ENCODE measurements around the gene KHSRP. TPM values are rescaled to one million over a fixed set of nuclear protein-coding genes. Genes with fewer than 3 reads are reported as not detected.

Gene KHSRP, protein sequence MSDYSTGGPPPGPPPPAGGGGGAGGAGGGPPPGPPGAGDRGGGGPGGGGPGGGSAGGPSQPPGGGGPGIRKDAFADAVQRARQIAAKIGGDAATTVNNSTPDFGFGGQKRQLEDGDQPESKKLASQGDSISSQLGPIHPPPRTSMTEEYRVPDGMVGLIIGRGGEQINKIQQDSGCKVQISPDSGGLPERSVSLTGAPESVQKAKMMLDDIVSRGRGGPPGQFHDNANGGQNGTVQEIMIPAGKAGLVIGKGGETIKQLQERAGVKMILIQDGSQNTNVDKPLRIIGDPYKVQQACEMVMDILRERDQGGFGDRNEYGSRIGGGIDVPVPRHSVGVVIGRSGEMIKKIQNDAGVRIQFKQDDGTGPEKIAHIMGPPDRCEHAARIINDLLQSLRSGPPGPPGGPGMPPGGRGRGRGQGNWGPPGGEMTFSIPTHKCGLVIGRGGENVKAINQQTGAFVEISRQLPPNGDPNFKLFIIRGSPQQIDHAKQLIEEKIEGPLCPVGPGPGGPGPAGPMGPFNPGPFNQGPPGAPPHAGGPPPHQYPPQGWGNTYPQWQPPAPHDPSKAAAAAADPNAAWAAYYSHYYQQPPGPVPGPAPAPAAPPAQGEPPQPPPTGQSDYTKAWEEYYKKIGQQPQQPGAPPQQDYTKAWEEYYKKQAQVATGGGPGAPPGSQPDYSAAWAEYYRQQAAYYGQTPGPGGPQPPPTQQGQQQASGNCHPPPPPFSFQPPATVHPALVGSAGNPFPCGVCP
- 1.5 and 1.7 TPM in 2 replicates for polyA plus RNA-seq

GRCh38 chr19:6424195-6424938 lies at the start of gene KHSRP:
TSS of gene KHSRP (minus strand) at chr19:6424811. CDS start at chr19:6424701, 110 bp downstream.

DNA sequence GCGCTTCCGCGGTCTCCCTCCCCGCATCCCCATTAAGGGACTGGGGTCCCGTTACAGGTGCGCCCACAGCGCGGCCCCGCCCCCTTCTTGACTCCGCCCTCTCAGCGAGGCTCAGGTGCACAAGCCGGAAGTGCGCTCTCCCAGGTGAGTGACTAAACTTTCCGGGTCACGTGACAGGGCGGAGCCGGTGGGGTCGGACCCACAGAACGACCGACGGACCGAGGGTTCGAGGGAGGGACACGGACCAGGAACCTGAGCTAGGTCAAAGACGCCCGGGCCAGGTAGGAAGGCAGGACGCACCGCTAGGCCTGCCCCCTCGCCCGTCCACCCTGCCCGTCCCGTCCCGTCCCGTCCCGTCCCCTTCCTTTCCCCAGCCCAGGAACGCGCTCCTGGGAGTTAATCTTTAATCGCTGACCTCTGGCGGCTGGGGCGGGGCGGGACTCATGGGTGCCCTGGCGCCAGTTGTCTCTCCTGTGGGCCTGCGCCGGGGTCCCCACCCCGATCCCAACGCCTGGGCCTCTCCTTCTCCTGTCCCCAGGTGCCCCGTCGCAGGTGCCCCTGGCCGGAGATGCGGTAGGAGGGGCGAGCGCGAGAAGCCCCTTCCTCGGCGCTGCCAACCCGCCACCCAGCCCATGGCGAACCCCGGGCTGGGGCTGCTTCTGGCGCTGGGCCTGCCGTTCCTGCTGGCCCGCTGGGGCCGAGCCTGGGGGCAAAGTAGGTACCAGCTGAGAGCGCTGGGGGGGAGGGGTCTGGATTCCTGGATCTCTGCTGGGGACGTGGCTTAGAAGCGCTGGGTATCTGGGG lies 39.7 kb upstream of the KHSRP start, which contains the start of gene CRB3:
CRB3 (plus strand) TSS at position 202 of the 804 bp plus-strand sequence; CDS start at position 633, 431 bp downstream.

GRCh38 chr19:6459262-6460098 lies 34.9 kb upstream of the KHSRP start, which contains the start of gene SLC25A23:
TSS of gene SLC25A23 (minus strand) at chr19:6459792. CDS start at chr19:6459628, 164 bp downstream.

GRCh38 chr19:6433663-6434062 lies 9.1 kb upstream of the KHSRP start, which contains the start of gene SLC25A41:
TSS of gene SLC25A41 (minus strand) at chr19:6433763. CDS start at chr19:6433693, 70 bp downstream.

DNA sequence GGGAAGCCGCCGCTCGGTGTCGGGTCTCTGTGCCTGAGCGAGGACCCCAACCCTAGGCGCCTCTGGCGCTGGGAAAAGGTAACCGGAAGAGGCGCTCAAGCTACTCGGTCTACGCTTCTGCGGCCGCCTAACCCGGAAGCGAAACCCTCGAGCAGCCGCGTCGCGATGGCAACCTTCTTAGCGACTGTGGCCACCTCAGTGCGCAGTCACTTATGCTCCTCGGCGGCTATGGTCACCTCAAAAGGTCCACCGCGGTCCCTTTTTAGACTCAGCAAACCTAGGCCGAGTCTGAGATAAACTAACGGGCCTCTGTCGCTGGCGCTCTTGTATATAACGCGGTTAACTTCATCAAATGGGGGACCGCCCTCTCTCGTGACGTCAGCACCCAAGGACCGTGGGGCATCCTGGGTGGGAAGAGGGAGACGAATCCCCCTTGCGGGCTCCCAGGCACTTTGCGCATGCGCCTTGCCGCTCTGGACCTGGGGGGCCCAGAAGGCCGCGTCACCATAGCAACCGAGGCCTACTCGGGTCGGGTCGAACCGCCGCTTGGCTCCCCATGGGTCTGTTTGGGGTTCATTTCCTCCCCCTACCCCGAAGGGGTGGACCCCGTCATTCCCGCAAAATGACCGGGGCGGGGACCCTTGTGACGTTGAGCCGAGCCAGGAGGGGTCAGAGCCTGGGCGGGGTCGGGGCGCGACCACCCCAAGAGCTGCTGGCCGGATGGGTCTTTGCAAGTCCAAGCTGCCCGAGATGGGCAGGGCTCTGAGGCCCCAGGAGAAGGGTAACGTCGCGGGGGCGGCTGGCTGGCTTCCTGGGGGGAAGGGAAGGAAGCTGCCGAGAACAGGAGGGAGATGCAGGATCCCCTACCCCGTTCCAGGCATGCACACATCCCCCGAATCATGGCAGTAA lies 31.3 kb downstream of the KHSRP start, which contains the start of gene GTF2F1:
GTF2F1 (minus strand) TSS at position 91 of the 909 bp plus-strand sequence. CDS start 169 bp downstream, outside the sequence.

GRCh38 chr19:6375411-6376010 lies 49.1 kb downstream of the KHSRP start, which contains the start of gene PSPN:
TSS of gene PSPN (minus strand) at chr19:6375933. CDS start at chr19:6375849, 84 bp downstream.

DNA sequence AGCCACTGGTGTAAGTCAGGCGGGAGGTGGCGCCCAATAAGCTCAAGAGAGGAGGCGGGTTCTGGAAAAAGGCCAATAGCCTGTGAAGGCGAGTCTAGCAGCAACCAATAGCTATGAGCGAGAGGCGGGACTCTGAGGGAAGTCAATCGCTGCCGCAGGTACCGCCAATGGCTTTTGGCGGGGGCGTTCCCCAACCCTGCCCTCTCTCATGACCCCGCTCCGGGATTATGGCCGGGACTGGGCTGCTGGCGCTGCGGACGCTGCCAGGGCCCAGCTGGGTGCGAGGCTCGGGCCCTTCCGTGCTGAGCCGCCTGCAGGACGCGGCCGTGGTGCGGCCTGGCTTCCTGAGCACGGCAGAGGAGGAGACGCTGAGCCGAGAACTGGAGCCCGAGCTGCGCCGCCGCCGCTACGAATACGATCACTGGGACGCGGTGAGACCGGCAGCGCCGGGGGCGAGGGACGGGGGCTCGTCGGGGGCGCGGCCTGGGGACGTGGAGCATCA lies 52.0 kb downstream of the KHSRP start, which contains the start of gene ALKBH7:
ALKBH7 (plus strand) TSS at position 201 of the 502 bp plus-strand sequence; CDS start at position 228, 27 bp downstream.

Other genes starting within 250 kb of the KHSRP start
- gene MLLT1, start 144.8 kb downstream of the KHSRP start, polyA plus RNA-seq, result 0.87 and 1.8 TPM in 2 replicates
- gene ACER1, start 91.2 kb downstream of the KHSRP start, polyA plus RNA-seq, result not detected in 2 replicates
- 32.5 and 41.3 TPM in 2 replicates for gene CLPP, start 63.3 kb downstream of the KHSRP start, polyA plus RNA-seq
- gene ALKBH7, start 52.0 kb downstream of the KHSRP start, polyA plus RNA-seq, result 13.5 and 18.5 TPM in 2 replicates
- gene PSPN, start 48.9 kb downstream of the KHSRP start, polyA plus RNA-seq, result 0.35 TPM in 1 of 2 replicates, not detected in the other
- 7.8 and 12.2 TPM in 2 replicates for gene GTF2F1, start 31.6 kb downstream of the KHSRP start, polyA plus RNA-seq
- gene SLC25A41, start 9.0 kb upstream of the KHSRP start, polyA plus RNA-seq, result not detected in 2 replicates
- gene SLC25A23, start 35.0 kb upstream of the KHSRP start, polyA plus RNA-seq, result 2.3 and 12.2 TPM in 2 replicates
- gene CRB3, start 39.5 kb upstream of the KHSRP start, polyA plus RNA-seq, result not detected in 2 replicates
- not detected in 2 replicates for gene DENND1C, start 57.0 kb upstream of the KHSRP start, polyA plus RNA-seq
- 28.2 and 83.7 TPM in 2 replicates for gene TUBB4A, start 77.5 kb upstream of the KHSRP start, polyA plus RNA-seq
- gene TNFSF9, start 106.2 kb upstream of the KHSRP start, polyA plus RNA-seq, result 0.14 and 1.9 TPM in 2 replicates
- gene CD70, start 166.3 kb upstream of the KHSRP start, polyA plus RNA-seq, result 2.3 TPM in 1 of 2 replicates, not detected in the other
- not detected in 2 replicates for gene TNFSF14, start 245.3 kb upstream of the KHSRP start, polyA plus RNA-seq